Fibroblast of the aortic adventitia (primary cell): ENCODE data around the gene WBP2. TPM values are rescaled to one million over a fixed set of nuclear protein-coding genes. Genes with fewer than 3 reads are reported as not detected.

ENCODE experiments used
- DNase-seq: peaks from one replicate; pipeline ENCODE4 v3.0.0-alpha.2; 2010; ENCODE audit warnings: low read depth
- H3K4me3 ChIP-seq: 2 replicates; pipeline ENCODE4 v1.5.1; 2011; ENCODE audit warnings: low read depth, mild to moderate bottlenecking, control low read depth, low read length, moderate library complexity
- CTCF ChIP-seq: IDR thresholded peaks from 2 replicates; pipeline ENCODE4 v1.5.1; 2011; ENCODE audit warnings: mild to moderate bottlenecking, low read length, control low read depth, inconsistent platforms; ENCODE audit not compliant: insufficient read depth
- total RNA-seq: library from RNA; depleted of rRNA; stranded (reverse); fragments of >200 nt; gene quantifications from 2 replicates; pipeline ENCODE4 v1.2.3, GENCODE V29; 2012; ENCODE audit warnings: low replicate concordance

WBP2 gene
- total RNA-seq, 1 donor, result 24.1 TPM

- TF ChIP-seq CTCF, result no peak
- no peak for DNase-seq
- no peak overlapping the region for H3K4me3 ChIP-seq
These were observed 34.7 kb downstream of the WBP2 start for GRCh38 chr17:75820094-75821080.

- DNase-seq, result no peak
- H3K4me3 ChIP-seq, result no peak overlapping the region
- no peak for TF ChIP-seq CTCF
These were observed 35.5 kb downstream of the WBP2 start for GRCh38 chr17:75819678-75820077.

GRCh38 chr17:75819116-75819515 is 36.0 kb downstream of the WBP2 start:
- no peak overlapping the region for H3K4me3 ChIP-seq
- no peak for TF ChIP-seq CTCF
- DNase-seq, result no peak

- no peak for DNase-seq
- no peak for TF ChIP-seq CTCF
- no peak overlapping the region for H3K4me3 ChIP-seq
These were observed 36.7 kb downstream of the WBP2 start for GRCh38 chr17:75818326-75818885.

GRCh38 chr17:75817571-75817970 is 37.6 kb downstream of the WBP2 start:
- no peak for DNase-seq
- H3K4me3 ChIP-seq, result no peak overlapping the region
- TF ChIP-seq CTCF, result no peak

GRCh38 chr17:75816693-75817092 is 38.4 kb downstream of the WBP2 start:
- DNase-seq, result no peak
- H3K4me3 ChIP-seq, result no peak overlapping the region
- TF ChIP-seq CTCF, result no peak
